HG03066 (cell line): ENCODE data around the gene ADK.

Source experiments
- ATAC-seq: cut with Tn5 transposase; IDR thresholded peaks from one replicate; pipeline ENCODE4 v1.9.1; 2021; ENCODE audit warnings: low read depth; ENCODE audit not compliant: unreplicated experiment

ADK gene

DNA sequence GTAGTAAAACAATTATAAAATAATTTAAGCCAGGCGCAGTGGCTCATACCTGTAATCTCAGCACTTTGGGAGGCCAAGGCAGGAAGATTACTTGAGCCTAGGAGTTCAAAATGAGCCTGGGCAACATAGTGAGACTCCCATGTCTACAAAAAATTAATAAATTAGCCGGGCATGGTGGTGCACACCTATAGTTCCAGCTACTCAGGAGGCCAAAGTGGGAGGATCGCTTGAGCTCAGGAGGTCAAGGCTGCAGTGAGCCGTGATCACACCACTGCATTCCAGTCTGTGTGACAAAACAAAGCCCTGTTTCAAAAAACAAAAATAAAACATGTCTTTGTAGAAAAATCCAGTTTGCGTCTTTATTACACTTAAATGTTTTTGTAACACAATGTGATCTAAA is 533.4 kb downstream of the ADK start:
- no peak for ATAC-seq

DNA sequence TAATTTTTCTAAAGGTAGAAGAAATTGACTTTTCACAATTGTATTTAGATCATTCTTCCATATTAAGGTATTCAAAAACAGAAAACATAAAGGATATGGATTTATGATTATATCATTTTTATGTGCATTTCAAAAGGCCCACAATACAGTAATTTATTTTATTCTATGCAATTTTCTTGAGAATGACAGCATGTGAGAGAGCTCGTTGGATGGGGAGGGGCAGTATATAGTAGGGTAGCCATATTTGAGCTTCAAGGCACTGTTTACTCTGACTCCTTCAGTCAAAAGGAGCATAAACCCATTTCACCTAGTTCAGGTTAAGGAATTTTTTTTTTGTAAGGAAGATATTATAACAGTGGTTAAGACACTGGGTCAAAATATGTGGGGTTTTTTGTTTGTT is 534.5 kb downstream of the ADK start:
- no peak for ATAC-seq

GRCh38 chr10:74690393-74690792 is 539.4 kb downstream of the ADK start:
- ATAC-seq = no peak

DNA sequence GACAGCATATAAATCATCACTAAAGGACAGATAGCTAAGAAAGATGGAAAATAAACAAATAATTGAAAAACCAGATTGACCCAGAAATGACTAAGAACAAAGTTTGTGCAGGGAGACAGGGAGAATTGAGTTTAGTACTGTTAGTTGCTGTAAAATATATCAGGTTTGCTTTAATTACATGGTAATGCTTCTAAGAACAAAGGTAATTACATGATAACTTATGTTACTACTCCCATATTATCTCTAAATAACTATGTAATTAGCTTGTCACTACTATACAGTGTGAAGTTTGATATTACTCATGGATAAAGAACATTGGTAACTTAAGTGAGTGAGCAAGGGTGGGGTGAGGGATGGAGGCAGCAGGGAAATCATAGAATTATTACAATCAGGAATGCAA is 540.1 kb downstream of the ADK start:
- ATAC-seq = no peak

GRCh38 chr10:74704629-74705357 is 553.8 kb downstream of the ADK start:
- no peak for ATAC-seq

DNA sequence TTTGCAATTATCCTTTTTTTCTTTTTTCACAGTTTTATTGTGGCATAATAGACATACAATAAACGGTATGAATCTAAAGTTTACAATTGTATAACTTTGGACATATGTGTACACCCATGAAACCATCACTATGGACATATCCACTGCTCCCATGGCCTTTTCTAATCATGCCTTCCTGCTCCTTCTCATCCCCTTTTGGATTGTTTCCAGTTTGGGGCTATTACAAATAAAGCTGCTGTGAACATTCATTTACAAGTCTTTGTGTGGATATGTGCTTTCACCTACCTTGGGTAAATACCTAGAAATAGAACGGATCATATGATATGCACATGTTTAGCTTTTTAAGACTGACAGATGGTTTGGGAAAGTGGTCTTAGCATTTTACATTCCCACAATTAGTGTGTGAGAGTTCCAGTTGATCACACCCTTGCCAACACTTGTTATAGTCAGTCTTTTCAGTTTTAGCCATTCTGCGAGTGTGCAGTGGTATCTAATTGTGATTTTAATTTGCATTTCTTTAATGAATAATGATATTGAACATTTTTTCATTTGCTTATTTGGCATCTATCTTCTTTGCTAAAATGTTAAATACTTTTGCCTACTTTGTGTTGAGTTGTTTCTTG is 554.4 kb downstream of the ADK start:
- no peak for ATAC-seq

DNA sequence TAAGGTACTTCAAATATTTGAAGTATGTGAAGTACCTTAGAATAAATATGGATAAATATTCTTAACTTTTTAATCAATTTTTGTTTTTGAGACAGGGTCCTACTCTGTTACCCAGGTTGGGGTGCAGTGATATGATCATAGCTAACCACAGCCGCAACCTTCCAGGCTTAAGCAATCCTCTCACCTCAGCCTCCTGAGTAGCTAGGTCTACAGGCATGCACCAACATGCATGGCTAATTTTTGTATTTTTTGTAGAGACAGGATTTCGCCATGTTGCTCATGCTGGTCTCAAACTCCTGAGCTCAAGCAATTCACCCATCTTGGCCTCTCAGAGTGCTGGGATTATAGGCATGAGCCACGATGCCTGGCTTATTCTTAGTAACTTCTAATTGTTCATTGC is 555.9 kb downstream of the ADK start:
- no peak for ATAC-seq

DNA sequence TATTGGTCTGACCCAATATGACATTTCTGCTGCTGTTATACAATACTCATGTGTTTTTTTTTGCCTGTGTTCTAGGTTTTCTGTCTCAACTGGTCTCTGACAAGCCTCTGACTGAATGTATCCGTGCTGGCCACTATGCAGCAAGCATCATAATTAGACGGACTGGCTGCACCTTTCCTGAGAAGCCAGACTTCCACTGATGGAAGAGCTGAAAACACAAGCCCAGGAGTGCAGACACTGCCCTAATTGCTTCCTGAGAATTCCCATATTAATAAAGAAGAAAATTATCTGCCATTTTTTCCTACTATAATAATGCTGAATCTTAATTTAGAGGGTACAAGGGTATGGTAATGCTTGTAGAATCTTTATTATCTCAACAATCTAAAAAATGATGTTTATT is 557.2 kb downstream of the ADK start:
- no peak for ATAC-seq

GRCh38 chr10:74718208-74718607 is 567.2 kb downstream of the ADK start:
- ATAC-seq = no peak

DNA sequence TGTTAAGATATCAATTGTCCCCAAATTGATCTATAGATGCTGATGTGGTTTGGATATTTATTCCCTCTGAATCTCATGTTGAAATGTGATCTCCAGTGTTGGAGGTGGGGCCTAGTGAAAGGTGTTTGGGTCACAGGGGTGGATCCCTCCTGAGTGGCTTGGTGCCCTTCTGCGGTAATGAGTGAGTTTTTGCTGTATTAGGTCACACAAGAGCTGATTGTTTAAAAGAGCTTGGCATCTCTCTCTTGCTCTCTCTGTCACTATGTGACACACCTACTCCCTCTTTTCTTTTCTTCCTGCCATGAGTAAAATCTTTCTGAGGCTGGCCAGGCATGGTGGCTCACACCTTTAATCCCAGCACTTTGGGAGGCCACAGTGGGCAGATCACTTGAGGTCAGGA is 577.2 kb downstream of the ADK start:
- no peak for ATAC-seq

DNA sequence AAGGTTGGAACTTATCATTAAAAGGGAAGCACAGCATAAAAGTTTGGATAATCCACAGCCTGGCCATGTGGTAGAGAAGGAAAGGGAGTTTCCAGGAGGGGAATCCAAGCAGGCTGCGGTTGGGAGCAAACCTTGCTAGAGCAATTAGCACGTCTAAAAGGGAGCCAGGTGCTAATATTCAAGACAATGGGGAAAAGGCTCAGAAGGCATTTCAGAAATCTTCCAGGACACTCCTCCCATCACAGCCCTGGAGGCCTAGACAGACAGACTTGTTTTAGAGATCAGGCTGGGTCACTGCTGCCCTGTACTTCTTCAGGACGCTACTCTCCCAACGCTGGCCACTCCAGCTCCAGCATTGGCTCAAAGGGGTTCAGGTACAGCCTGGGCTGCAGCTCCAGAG is 579.2 kb downstream of the ADK start:
- no peak for ATAC-seq

DNA sequence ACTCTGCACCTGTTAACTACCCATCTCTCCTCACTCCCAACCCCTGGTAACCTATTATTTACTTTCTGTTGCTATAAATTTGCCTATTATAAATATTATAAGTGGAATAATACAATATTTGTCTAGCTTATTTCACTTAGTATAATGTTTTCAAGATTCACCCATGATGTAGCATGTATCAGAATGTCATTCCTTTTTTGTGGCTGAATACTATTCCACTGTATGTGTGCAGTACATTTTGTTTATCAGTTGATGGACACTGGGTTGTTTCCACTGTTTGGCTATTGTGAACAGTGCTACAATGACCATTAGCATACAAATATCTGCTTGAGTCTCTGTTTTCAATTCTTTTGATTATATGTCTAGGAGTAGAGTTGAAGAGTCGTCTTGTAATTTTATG is 582.6 kb downstream of the ADK start:
- ATAC-seq = no peak

DNA sequence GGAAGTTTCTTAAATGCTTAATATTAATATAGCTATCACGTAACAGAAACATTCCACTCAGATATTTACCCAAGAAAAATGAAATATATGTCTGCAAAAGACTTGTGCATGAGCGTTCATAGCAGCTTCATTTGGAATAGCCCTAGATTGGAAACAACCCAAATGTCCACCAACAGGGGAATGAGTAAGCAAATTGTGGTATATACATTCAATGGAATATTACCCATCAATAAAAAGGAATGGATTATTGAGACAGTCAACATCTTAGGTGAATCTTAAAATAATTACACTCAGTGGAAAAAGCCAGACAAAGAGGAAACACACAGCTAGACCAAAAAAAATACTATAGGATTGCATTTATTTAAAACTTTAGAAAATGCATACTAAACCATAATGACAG is 585.0 kb downstream of the ADK start:
- no peak for ATAC-seq

- ATAC-seq = no peak
Measured at GRCh38 chr10:74738052-74738451, 587.0 kb downstream of the ADK start.

DNA sequence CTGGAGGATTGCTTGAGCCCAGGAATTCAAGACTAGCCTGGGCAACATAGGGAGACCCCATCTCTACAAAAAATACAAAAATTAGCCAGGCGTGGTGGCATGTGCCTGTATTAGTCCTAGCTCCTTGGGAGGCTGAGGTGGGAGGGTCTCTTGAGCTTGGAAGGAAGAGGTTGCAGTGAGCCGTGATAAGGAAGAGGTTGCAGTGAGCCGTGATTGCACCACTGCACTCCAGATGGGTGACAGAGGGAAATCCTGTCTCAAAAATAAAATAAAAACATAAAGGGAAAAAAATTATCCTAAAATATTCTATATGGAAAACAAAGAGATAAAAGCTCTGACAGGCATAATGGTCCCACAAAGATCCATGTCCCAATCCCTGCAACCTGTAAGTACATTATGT is 587.5 kb downstream of the ADK start:
- ATAC-seq = no peak

DNA sequence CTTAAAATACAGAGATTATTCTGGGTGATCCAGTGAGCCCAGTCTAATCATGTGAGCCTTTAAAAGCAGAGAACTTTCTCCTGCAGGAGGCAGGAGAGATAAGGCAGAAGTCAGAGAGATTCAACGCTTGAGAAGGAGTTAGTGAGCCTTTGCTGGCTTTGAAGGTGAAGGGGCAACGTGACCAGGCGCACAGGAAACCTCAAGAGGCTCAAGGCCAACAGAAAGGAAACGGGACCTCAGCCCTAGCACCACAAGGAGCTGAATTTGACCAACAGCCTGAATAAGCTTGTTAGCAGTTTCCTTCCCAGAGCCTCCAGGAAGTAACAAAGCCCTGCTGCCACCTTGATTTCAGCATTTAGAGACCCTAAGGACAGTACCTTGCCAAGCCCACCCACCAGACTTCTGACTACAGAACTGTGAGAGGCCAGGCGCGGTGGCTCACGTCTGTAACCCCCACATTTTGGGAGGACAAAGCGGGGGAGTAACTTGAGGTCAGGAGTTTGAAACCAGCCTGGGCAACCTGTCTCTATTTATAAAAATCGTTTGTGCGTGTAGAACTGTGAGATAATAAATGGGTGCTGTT is 588.1 kb downstream of the ADK start:
- ATAC-seq = peak; percentile 87

GRCh38 chr10:74743401-74743800 is 592.4 kb downstream of the ADK start:
- no peak for ATAC-seq

DNA sequence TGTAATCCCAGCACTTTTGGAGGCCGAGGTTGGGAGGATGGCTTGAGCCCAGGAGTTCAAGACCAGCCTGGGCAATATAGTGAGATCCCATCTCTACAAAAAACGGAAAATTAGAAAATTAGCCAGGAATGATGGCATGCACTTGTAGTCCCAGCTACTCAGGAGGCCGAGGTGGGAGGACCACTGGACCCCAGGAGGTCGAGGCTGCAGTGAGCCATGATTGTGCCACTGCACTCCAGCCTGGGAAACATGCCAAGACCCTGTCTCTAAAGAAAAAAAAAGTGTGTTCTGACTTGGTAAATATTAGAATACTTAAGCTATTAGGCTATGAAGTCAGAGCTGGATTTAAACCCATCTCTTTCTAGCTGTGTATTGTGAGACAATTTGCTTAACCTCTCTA is 594.4 kb downstream of the ADK start:
- no peak for ATAC-seq

DNA sequence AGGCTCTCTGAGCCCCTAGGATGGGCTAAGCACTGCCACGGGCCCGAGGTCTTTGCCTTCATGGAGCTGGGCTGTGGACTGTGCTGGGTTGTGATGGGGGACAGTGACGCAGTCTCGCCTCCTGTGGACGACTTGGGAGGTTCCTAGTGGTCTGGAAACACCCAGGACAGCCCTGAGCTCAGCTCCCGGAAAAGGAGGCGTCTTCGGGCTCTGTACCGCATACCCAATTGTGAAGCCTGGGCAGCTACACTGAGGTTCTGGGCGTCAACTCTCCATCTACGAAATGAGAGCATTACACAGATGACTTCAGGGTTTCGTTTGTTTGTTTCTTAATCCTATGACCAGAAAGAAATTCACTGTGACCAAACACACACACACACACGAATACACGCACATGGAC is 595.8 kb downstream of the ADK start:
- no peak for ATAC-seq

- ATAC-seq = no peak
Measured at GRCh38 chr10:74748468-74749031, 597.5 kb downstream of the ADK start.

DNA sequence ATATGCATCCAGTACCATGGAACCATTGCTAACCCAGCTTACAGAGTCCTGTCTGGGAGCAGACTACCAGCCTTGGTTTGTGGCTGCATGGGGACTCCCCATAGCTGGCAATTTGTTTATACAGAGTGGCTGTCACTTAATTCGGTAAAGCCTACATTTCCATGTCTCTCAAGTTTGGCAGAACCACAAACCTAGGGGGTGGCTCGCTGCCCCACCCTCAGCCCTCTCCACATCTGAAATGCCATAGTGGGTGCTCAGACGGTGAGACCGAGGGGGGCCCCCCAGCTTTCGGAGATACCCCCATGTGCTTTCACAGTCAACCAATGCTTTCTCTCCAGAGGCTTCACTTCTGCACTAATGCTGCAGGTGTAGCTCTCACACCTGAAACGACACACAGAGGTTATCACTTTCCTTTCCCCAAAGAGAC is 599.8 kb downstream of the ADK start:
- ATAC-seq = no peak
